GM08714 (cell line): ENCODE data around the gene SLC12A8.

Experiments used
- H3K4me3 ChIP-seq: fragments of 200-500 bp; sonication (Bioruptor generic); 2 replicates; pipeline ENCODE4 v1.5.1; 2014; ENCODE audit warnings: mild to moderate bottlenecking, low read length, inconsistent platforms
- ZNF274 ChIP-seq: IDR thresholded peaks from 2 replicates; pipeline ENCODE4 v1.6.1; 2012; ENCODE audit warnings: mild to moderate bottlenecking, low read depth, low read length

SLC12A8 gene

GRCh38 chr3:125232401-125232800 is 19.9 kb upstream of the SLC12A8 start:
- TF ChIP-seq ZNF274: no peak
- H3K4me3 ChIP-seq: no peak overlapping the region

- no peak for TF ChIP-seq ZNF274
- H3K4me3 ChIP-seq: no peak overlapping the region
Observed at GRCh38 chr3:125231895-125232294, 19.3 kb upstream of the SLC12A8 start.

- no peak for TF ChIP-seq ZNF274
- H3K4me3 ChIP-seq: no peak overlapping the region
Observed at GRCh38 chr3:125229707-125230106, 17.2 kb upstream of the SLC12A8 start.

GRCh38 chr3:125229168-125229567 is 16.6 kb upstream of the SLC12A8 start:
- no peak for TF ChIP-seq ZNF274
- H3K4me3 ChIP-seq: no peak overlapping the region

GRCh38 chr3:125221831-125222230 is 9.3 kb upstream of the SLC12A8 start:
- H3K4me3 ChIP-seq: no peak overlapping the region
- TF ChIP-seq ZNF274: no peak

- H3K4me3 ChIP-seq: no peak overlapping the region
- TF ChIP-seq ZNF274: no peak
Observed at GRCh38 chr3:125220727-125221429, 8.3 kb upstream of the SLC12A8 start.

GRCh38 chr3:125220183-125220582 is 7.6 kb upstream of the SLC12A8 start:
- no peak for TF ChIP-seq ZNF274
- H3K4me3 ChIP-seq: no peak overlapping the region

- no peak for TF ChIP-seq ZNF274
Observed at GRCh38 chr3:125219261-125219701, 6.7 kb upstream of the SLC12A8 start.

GRCh38 chr3:125214738-125215137 is 2.2 kb upstream of the SLC12A8 start:
- H3K4me3 ChIP-seq: no peak overlapping the region
- TF ChIP-seq ZNF274: no peak

More at GRCh38 chr3:125219261-125219701, 6.7 kb upstream of the SLC12A8 start:
- no peak overlapping the region for H3K4me3 ChIP-seq

- no peak overlapping the region for H3K4me3 ChIP-seq
- no peak for TF ChIP-seq ZNF274
Observed at GRCh38 chr3:125213946-125214542, 1.5 kb upstream of the SLC12A8 start.

- no peak for TF ChIP-seq ZNF274
- no peak overlapping the region for H3K4me3 ChIP-seq
Observed at GRCh38 chr3:125213364-125213755, 812 bp upstream of the SLC12A8 start.

- no peak for TF ChIP-seq ZNF274
- H3K4me3 ChIP-seq: peak overlapping the region; percentile 29; the same call in 1 of the 2 replicates
Observed at GRCh38 chr3:125212091-125212508, 448 bp downstream of the SLC12A8 start.

GRCh38 chr3:125211523-125212090 is 941 bp downstream of the SLC12A8 start:
- no peak overlapping the region for H3K4me3 ChIP-seq
- no peak for TF ChIP-seq ZNF274

GRCh38 chr3:125207949-125208568 is 4.5 kb downstream of the SLC12A8 start:
- no peak for TF ChIP-seq ZNF274
- H3K4me3 ChIP-seq: no peak overlapping the region

GRCh38 chr3:125207507-125207906 is 5.0 kb downstream of the SLC12A8 start:
- no peak overlapping the region for H3K4me3 ChIP-seq
- no peak for TF ChIP-seq ZNF274
